ENCODE measurements around the gene KCNB1.

Gene KCNB1

DNA sequence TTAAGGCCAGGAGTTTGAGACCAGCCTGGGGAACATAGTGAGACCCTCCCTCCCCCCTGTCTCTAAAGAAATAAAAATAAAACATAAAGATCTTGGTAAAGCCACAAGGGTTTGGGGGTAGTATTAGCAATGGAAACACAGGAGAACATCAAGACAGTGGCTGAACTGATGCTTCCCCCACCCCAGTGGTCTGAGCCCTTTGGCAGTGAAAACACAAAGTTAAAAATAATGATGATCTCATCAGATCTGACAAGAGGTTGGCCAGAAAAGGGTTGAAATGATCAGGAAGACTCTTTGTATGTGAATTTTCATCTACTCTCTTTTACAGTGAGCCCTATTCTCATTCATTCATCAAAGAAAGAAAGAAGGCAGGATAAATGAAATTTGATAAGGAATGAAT, 93.7 kb downstream of the KCNB1 start:
- DNase-seq (ENCODE audit: low spot score): no peak

DNA sequence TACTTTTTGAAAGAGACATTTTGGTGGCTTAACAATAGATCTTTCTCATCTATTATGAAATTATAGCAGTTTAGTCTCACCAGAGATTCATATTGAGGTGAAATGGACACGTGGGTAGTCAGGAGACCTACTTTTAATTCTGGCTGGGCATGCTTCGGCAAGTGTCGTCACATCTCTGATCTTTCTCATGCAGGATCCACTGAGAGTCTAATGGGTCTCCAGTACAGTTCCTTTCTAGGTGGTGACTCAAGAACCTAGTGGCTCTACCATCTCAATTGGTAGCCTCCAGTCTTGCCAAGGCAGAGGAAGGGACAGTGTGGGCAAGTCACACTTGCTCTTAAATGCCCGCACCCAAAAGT, 94.9 kb downstream of the KCNB1 start:
- no peak for DNase-seq (ENCODE audit: low spot score)

DNA sequence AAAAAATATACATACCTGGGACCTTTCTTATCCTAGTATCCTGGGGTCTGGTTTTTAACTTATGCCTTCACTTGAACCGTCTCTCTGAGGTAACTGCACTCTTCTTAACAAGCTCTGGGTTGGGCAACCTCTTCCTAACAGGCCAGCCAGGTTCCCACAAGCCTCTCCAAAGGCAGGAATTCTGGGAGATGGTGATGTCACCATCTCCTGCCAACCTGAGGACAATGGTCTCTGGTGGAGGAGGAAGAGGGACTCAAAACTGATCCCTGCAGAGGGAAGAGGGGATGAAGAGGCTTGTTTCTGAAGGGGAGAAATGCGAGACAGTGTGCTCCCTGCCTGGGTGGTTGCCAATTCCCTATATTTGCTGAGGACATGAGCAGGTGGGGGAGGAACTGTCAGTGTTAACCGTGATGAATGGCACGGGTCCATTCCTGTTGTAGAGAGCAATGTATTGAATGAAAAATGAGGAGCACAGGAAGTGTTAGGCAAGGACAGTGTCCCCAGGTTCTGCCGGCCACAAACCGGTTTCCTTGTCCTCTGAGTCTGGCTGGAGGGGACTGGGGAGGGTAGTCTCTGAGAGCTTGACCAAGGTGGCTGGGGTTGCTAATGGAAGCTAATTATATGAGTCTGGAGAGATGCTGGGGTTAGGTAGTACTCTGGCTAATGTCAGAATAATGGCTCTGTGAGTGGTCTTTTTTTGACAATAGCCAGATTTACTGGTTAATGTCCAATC, 95.5 kb downstream of the KCNB1 start:
- DNase-seq (ENCODE audit: low spot score): no peak

DNA sequence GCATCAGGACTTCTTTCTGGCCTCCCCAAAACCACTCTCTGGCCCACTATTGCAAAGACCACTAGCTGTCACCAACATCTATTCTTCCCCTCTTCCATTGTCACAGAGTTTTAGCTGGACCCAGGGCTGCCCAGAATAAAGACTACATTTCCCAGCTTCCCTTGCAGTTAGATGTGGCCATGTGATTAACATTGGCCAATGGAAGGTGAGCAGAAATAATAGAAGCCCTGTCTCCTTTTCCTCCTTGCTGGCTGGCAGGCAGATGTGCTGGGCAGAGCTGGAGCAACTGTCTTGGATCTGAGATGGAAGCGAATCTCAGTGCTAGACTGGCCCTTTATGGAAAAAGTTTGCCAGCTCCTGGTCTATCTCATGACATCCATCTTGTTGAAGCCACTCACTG, 97.0 kb downstream of the KCNB1 start:
- no peak for DNase-seq (ENCODE audit: low spot score)

DNA sequence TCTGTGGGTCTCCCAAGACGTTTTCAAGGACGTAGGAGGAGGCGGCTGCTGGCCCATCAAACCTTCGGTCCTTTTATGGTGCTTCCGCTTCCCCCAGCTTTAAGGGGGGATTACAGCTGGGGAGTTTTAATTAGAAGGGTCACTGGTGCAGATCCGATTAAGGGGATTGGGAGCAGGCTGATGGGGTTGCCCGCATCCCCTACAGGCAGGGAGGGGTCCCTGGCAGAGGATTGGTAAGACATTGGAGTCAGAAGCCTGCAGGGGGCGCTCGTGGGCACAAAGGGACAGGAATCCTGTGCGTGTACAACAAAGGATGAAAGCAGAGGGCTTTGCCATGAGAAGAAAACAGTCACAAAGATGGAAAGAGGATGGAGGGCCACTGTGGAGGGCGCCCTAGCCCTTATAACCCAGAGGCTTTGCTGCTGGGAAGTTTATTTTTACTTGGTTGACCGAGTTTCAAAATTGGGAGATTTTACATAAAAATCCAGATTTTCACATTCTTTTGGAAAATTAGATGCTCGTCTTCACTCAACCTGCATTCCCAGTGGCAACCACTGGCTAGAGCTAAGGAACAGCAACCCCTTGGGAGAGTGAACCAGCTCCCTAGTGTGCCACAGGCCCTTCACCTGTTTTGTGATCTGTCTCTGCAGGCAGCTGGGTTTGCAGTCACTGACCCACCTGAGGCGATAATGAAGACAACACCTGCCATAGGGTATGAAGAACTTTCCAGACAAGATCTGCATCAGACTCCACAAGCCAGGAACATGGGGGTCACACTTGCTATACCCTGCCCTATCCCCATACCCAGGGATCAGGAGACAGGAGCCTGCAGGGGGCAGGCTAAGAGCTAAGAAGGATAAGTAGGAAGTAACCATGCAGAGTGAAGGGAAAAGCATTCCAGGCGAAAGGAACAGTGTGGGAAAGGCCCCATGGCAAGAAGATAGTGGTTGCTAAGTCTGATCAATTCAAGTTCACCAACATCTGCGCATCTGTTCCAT, 97.7 kb downstream of the KCNB1 start:
- DNase-seq (ENCODE audit: low spot score): peak; percentile 46

DNA sequence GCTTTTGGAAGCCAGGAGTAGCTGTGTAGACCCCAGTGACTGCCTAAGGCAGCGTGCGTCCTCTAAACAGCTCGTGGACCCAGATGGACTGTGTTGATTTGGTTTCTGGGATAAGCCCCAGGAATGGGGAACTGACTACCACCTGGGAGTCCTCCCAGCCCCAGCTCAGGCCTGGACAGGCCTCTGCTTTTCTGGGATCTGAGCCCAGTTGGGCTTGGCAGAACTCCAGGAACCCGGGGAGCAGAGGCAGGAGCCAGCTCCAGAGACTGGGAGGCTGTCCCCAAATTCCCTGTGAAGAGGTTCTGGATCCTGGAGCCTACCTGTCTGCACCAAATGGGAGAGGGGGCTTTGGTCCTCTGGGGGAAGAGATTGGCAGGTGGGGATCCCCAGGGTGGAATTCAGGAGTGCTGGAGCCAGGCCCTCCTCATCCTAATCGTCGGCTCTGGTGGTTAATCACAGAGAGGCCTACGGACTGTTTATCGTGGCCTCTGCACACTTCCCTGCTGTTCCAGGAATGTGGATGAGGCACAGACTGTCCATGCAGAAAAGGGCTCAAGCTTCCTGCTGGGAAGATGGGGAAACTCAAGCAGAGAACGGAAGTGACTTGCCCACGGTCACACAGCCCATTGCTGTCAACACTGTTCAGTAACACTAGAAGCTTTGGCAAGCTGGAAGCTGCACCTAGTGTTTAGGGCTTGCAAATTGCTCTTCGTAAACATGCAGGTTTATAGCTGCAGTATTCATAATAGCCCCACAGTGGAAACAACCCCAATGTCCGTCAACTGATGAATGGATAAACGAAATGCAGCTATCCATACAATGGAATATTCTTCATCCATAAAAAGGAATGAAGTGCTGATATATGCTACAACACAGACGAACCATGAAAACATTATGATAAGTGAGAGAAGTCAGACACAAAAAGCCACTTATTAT, 100.6 kb downstream of the KCNB1 start:
- DNase-seq (ENCODE audit: low spot score): no peak

DNA sequence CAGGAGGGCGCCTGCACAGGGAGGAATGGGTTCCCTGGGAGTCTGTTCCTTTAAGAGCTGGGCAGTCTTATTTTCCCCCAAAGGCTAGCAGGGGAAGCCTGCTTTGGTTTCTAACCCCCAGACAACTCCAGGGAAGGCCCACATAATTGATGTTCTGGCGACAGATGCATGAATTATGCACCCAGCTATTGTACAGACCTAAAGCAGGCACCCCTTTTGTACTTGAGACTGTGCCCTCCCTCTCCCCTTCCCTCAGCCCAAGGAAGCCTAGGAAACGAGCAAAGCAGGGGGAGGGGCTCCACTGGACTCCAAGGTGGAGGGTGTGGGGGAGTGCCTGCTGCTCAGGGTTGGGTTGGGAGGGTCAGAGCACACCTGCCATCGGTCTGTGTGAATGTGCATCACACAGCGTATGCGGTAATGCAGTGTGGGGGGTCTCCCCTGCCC, 102.1 kb downstream of the KCNB1 start:
- no peak for DNase-seq (ENCODE audit: low spot score)

DNA sequence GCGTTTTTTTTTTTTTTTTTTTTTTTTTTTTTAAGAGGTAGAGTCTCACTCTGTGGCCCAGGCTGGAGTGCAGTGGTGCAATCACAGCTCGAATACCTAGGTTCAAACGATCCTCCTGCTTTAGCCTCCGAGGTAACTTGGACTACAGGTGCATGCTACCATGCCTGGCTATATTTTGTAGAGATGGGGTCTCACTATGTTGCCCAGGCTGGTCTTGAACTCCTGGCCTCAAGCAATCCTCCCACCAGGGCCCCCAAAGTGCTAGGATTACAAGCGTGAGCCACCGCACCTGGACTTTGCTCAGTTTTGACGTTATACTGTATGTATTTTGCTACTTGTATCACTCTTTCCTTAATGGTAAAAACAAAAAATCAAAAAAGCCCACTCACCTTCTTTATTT, 103.1 kb downstream of the KCNB1 start:
- no peak for DNase-seq (ENCODE audit: low spot score)

DNA sequence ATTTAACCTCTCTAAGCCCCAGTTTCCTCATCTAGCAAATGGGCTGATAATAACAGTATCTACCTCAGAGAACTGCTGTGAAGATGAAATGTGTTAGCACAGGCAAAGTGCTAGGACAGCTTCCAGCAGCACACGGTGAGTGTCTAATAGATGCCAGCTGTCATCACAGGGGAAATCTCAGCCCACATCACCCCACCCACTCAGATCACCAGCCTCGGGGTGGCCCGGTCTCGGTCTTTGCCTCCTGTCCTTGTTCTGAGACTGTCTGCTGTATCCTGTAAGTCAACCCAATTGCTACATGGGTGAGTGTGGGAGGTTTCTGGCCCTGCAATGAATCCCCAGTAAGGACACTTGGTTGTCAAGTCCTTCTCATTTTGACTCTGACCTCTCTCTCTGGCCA, 105.1 kb downstream of the KCNB1 start:
- DNase-seq (ENCODE audit: low spot score): no peak

DNA sequence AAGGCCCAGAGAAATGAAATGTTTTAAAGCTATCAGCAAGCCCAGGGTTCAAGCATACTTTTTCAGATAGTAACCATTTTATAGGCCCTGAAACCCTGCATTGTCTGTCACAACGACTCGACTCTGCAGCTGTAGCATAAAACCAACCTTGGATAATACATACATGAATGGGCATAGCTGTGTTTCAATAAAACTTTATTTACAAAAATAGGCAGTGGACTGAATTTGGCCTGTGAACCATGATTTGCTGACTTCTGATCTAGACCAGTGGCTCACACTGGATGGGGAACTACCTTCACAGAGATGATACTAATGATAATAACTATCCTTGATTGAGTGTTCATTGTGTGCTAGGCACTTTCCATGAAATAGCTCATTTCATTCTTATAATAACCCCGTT, 107.3 kb downstream of the KCNB1 start:
- DNase-seq (ENCODE audit: low spot score): no peak

DNA sequence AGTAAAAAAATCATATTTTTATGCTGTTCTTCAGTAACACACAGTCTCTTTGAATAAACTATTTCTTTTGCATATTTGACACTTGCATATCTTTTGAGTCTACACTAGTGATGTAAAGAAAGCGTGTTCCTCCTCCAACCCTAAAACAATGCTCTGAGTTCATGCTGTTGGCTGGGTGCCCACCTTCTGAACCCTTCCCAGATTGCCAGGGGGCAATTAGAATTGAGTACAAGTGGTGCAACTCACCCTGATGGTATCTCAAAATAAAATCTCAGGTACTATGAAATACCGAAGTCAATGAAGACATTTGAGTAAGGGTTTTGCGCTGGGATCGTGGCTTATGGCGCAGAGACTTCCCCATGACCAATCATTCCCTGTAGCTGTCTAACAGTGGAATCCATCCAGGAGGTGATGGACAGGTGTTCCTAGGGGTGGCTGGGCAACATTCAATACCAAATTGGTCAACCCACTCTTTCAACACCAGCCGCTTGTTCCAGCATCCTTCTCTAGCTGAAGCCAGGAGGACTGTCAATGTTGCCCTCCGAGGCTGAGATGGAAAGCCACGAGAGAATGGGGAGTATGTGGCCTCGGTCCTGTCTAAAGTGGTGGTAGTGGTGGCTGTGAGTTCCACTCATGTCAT, 110.3 kb downstream of the KCNB1 start:
- DNase-seq (ENCODE audit: low spot score): no peak

DNA sequence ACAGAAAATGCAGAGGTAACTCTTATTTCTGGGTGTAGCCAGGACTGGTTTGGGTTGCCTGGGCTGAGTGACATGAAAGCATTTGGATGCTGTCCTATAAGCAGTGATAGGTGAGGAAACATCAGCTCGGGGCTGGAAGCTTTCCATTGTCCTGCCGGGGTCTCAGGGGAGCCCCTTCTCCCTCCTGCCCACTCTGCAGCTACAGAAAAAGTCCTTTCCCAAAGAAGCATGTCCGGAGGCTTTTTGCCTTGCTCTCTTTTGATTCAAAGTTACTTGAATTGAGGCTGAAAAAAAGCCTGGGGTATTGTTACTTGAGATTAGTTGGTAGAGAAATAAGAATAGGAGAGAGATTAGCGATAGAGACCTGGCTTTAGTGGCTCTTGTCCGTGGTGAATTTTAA, 113.9 kb downstream of the KCNB1 start:
- no peak for DNase-seq (ENCODE audit: low spot score)

DNA sequence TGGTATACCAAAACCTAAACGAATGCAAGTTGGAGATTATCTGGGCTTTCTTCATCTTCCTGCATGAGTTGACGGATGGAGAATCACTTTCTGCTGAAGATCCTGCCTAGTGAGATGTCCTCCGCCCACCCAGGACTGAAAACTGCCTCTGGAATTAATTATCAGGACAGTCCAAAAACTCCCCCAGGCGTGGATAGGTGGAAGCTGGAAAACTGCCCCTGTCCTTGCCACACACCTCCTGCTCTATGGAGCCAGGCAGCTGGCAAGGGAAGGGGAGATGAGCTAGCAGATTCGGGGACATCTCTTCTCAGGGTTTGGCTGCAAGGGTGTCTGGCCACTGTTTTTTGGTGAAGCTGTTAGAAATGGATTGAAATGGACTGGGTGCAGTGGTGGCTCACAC, 115.4 kb downstream of the KCNB1 start:
- no peak for DNase-seq (ENCODE audit: low spot score)

DNA sequence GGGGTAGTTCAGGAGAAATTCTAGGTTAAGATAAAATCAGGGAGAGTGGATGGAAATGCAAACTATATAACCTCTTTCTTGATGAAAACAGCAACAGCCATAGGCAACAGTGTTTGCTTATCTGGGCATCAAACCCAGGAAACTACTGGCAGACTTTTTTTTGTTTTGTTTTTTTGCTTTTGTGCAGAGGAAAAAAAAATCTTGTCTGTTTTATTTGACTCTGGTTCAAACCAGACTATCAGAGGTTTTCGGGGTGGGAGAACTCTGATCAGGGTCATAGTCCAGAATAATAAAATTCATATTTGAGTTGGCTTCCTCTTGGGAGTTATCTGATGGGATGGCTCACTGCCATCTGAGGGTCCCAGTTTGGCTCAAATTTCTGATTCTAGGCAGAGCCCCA, 115.8 kb downstream of the KCNB1 start:
- no peak for DNase-seq (ENCODE audit: low spot score)

DNA sequence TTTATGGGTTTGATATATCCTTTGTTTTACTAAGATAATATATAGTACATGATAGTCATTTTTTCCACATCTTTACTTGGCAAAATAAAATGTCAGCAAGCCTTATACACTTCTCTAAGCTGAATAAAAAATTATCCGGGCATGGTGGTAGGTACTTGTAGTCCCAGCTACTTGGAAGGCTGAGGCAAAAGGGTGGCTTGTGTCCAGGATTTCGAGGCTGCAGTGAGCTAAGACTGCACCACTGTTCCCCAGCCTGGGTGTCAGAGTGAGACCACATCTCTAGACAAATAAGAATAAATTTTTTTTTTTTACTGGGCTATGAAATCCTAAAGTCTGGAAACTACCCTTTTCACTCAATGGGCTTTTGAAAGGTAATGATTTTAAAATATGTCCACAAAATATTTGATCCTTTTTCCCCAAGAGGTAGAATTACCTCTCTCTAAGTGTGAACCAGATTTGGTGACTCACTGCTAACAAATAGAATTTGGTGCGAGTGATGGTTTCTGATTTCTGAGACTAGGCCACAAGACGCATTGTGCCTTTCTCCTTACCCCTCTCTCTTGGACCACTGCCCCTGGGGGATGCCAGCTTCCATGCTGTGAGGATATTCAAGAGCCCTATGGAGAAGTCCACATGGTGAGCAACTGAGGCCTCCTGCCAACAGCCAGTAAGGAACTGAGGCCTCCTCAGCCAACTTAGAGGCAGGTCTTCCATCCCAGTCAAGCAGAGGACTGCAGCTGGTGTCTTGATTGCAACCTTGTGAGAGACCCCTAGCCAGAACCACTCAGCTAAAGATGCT, 120.4 kb downstream of the KCNB1 start:
- no peak for DNase-seq (ENCODE audit: low spot score)

DNA sequence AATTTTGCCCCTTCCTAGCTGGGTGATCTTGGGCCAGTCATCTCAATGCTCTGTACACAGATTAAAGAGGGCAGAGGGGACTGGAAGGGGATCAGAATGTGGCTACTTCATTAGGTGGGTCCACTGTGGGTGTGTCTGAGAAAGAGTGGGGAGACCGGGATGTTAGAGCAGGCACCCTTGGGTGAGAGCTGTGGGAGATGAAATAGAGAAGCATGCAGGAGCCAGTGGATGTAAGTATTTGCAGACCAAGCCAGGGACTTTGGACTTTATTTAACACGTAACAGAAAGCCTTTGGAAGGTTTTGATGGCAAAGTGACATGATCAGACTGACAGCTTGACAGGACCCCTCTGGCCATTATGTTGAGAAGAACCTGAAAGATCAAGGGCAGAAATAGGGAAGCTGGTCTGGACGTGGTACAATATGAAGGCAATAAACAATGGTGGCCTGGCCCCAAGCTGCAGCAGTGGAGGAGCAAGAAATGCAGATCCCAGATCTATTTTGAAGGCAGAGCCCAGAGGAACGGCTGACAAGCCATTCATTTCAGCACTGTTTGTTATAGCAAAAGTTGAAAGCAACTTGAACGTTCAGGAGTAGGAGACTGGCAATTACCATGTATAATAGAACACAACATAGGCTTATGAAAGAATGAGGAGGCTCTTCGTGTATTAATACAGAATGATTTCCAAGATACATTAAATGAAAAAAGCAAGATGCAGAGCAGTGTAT, 122.1 kb downstream of the KCNB1 start:
- no peak for DNase-seq (ENCODE audit: low spot score)

DNA sequence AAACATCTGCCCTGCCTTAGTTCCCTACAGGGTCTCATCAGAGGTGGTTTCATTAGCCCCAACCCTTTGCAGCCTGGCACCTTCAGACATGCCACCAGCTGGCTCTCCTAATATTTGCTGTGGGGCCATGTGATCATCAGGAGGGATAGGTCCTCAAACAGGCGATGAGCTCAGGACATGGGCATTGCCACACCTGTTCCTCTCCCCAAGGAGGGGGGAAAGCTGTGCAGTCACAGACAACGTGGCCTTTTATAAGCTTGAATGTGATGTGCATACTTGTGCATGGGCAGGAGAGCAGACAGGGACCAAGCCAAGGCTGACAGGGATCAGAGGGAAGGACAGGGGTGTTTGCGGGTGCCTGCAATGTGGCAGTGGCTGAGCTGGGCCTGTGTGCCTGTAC, 125.8 kb downstream of the KCNB1 start:
- no peak for DNase-seq (ENCODE audit: low spot score)

DNA sequence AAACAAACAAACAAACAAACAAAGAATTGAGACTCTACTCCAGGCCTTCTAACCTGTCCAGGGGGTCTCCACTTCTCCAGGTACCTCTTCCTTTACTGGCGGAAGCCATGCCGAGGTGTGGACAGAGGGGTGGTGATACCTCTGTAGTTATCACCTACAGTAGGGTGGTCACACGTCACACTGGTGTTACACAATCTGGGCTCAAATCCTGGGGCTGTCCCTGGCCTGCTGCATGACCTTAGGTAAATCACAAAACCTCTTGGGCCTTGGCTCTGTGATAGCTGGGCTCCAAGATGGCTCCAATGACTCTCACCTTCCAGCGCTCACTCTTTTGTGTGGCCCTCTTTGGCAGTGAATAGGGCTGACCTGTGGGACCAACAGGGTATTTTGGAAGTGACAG, 127.8 kb downstream of the KCNB1 start:
- no peak for DNase-seq (ENCODE audit: low spot score)

DNA sequence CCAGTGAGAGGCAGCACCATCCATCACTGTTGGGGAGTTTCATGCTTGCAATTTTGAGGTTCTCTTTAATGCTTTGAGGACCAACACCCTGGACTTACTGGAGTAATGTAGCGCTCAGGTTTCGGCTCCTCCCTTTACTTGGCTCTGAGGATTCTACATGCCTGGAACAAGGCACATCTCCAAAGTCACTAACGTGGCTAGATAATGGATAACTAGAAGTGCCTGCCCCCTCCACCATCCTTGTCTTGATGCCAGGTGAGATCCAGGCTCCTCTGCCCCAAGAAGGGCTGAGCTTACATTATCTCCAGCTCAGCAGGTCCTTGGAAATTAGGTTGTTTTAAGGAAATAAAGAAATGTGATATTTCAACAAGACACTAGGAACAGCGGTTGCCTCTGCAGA, 129.1 kb downstream of the KCNB1 start:
- DNase-seq (ENCODE audit: low spot score): no peak

DNA sequence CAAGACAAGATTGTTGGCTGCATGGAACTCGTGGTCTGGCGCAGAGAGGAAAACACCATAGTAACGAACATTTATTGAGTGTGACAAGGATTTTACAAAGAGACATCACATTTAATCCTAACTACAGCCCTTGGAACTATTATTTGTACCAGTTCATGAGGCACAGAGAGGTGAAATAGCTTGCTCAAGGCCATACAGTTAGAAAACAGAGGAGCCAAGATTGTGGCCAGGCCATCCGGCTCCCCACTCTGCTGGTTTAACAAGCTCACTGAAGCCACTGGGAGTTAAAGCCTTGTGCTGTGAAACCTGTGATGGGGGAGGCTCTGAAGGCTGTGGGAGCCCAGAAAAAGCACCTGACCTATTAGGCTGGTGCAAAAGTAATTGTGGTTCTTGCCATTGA, 129.7 kb downstream of the KCNB1 start:
- no peak for DNase-seq (ENCODE audit: low spot score)
